HG02759 (cell line): ENCODE results near the gene CGB8.
"Not testable (repeated sequence)": the region's sequence is repeated elsewhere in the genome, so short reads cannot be mapped to it uniquely, and the experiment has no call there.

Experiments used
- ATAC-seq: cut with Tn5 transposase; IDR thresholded peaks from one replicate; pipeline ENCODE4 v1.9.1; 2021; ENCODE audit warnings: mild to moderate bottlenecking, moderate library complexity; ENCODE audit not compliant: unreplicated experiment

CGB8 gene

DNA sequence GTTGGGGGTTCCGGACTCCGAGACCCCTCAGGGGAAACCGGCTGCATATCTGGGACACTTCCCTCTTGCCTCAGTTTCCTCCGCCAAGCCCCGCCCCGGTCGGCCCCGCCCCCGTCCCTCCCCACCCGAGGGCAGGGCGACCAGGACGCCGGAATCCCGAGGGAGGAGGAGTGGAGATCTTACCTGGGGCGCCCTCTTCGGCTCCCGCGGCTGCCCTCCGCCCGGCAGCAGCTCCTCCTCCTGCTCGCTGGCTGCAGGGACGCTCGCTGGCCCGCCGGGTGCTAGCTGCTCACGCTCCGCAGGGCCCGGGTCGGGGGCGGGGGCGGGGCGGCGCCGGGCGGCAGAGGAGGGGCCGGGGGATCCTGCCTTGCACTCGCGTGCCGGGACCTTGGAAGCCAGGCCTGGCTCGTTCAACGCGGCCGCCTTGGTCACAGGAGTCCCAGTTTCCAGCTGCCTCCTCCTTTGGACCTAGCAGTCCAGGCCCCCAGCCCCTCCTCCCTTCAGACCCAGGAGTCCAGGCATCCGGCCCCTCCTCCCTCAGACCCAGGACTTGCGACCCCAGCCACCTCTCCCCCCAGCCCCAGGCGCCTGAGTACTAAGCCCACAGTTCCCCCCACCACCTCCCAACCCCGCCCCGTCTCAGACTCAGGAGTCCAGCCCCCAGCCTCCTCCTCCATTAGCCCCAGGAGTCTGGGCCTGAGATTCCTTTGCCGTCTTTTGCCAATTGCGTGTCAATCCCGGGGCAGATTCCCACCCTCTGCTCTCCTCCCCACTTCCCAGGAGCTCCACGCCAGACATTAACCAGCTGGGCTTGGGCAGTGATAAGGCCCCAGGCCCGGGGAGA, 16.1 kb upstream of the CGB8 start, which contains the start of gene NTF4:
Gene NTF4, minus strand, starts transcription at position 51 of the 844 bp plus-strand sequence. CDS start 2,821 bp downstream, outside the sequence.
- ATAC-seq, result no peak

DNA sequence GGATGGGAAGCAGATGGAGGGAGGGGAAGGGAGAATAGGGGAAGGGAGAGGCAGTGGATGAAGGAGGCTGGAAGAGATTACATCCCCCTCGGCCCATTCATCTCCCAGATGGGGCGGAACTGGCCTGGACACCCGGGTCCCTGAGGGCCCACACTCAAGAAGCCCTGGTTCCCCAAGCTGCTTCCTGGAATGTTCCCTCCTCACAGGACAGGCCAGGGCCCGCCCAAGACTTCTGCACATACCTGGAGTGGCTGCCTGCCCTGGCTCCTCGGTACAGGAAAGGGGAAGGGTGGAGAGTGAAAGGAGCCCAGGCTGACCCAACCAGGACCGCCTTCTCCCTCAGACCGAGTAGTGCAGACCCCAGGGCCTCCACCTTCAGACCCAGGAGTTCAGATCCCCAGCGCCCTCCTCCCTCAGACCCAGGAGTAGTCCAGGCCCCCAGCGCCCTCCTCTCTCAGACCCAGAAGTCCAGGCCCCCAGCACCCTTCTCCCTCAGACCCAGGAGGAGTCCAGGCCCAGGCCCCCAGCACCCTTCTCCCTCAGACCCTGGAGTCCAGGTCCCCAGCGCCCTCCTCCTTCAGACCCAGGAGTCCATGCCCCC, 15.2 kb upstream of the CGB8 start:
- ATAC-seq, result no peak

DNA sequence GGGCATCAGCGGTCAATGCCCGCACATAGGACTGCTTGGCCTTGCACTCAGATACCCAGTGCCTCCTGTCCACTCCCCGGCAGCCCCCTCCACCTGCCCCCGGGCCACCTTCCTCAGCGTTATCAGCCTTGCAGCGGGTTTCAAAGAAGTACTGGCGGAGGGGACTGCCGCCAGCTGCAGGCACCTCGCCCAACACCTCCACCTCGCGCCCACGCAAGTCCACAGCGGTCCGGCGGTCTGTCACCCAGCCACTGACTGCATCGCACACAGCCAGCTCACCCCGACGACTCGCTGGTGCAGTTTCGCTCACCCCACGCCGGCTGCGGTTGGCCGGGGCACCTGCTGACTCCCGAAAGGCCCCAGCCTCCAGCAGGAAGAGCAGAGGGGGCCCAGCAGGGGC, 12.5 kb upstream of the CGB8 start:
- no peak for ATAC-seq

DNA sequence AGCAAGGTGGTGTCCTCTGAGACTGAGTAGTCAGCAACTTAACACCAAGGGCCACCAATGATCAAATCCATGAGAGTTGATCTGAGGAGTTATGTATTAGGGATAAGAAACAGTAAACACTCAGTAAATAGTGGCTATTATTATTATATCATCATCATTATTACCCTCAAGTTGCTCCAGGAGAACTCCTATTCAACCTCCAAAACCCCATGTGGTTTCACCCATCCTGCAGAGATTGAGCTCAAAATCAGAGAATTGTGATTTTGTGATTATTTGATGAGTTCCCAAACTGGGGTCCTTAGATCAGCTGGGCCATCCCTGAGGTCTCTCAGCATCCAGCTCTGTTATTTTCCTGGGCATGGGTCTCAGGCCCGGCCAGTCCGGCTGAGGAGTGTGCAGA, 12.1 kb upstream of the CGB8 start:
- no peak for ATAC-seq

DNA sequence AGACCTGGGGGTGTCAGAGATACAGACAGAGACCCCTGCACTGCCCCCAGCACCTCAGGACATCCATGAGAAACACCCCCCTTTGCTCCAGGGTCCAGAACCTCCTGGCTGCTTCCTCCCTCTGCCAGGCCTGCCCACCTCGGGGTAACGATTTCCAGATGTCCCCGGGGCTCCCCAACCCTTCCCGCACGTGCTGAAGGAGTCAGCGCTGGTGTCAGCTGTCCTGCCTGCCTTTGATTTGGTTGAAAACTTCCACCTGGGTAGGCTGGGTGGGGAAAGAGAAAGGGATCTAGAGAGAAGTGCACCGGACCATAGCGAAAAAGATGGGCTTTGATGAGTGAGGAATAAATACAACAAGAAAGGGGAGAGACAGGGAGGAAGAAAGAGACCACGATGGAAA, 10.1 kb upstream of the CGB8 start:
- no peak for ATAC-seq

DNA sequence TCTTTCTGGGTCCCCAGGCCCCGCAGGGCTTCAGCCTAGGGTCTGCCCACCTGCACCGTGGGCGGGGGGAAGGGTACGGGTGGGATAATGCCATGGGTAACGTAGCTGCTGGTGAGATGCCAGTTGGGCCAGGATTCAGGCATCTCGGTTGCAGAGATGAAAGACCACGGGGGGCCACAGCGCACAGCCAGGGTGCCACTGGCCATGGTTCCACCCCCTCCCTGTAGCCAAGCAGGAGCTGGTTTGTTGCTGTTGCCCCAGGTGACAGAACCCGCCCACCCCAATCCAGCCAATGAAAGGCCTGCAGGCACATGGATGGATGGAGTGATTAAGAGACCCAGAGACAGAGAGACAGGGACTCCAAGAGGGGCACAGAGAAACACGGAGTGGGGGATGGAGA, 9.7 kb upstream of the CGB8 start:
- no peak for ATAC-seq

DNA sequence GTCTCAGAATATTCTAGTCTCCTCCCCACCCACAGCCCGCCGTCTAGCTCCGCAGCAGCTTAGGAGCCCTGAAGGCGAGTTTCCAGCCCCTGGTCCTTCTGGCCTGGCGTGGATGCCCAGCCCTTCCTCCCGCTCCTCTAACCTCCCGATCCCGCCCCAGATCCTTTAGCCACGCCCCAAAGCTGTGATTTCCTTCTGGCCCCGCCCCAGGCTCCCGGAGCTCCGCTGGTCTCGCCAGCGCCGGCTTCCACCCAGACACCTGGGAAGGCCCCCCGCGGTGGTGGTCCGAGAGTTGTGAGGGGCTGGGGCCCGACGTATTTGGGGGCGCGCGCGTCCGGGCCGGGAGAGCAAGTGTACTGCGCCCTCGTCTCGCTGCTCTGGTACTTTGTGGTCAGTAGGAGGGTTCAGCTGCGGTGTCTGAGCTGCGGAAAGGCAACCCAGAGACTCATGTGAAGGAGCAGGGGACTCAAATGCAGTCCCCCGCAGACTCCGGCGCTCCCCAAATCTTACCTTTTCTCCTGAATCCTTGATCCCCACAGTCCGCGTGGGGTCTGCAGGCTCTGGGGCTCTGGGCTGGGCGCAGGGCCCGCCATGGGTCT, 8.8 kb upstream of the CGB8 start, which contains the start of gene CGB7:
Gene CGB7, minus strand, starts transcription at position 114 of the 599 bp plus-strand sequence. CDS start 2,374 bp downstream, outside the sequence.
- ATAC-seq, result no peak

DNA sequence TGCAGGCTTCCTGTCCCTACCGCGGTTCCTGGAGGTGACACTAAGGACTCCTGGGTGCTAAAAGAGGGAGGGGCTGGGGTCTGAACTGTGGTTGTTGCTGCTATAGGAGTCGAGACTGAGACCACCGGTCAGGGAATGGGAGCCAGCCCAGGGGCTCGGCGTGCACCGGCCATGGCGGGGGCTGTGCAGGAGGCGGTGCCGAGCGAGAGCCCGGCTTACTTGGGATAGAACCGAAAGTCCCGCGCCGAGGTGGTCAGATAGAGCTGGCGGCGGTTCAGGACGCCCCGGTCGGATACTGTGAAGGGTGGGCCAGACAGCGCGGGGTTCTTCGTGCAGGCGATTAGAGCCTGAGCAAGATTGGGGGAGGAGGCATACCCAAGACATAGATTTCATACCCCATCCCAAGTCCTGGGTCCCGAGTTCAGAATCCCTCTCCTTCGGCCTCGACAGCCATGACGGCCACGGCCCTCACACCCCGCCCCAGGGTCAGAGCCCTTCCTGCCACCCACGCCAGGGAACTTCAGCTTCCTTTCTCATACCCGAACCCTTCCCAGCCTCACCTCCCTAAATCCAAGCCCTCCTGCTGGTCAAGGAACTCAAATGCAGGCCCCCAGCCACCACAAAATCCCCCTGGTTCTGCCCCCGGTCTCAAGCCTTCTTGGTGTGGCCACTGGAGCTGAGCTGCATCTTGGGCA, 8.1 kb upstream of the CGB8 start:
- ATAC-seq, result not testable (repeated sequence)

DNA sequence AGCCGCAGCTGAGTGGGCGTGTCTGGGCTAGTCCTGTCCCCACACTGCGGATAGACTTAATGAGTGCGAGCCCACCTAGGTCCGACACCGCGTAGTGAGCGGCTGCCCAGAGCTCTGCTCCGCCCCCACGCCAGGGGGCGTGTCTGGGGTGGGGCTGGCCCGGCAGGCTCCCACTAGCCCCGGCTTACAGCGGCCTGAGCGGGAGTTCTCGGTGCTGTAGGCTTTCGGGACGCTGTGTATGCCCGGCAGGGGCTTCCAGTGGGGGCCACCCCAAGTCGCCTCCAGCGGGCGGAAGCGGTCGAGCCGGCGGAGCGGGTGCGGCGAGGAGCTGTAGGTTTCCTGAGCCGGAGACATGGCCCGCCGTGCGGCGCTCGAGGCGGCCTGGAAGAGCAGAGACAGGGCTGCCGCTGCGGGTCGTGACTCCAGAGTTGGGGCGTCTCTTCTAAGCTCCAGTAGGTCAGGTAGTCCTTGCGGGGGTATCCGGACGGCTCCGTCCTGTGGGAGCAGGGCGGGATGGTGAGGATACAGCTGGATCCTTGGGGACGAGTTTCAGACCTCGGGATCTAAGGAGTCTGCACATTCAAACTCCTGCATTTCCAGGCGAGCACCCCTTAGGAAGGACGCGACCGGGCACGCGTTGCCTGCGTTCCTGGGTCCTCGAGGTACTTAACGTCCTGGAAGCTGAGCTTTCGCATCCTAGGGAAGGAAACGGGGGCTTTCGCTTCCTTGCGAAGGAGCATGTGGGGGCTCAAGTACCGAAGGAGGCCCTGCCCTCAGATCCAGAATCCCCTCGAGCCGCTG, 7.4 kb upstream of the CGB8 start:
- ATAC-seq, result no peak

DNA sequence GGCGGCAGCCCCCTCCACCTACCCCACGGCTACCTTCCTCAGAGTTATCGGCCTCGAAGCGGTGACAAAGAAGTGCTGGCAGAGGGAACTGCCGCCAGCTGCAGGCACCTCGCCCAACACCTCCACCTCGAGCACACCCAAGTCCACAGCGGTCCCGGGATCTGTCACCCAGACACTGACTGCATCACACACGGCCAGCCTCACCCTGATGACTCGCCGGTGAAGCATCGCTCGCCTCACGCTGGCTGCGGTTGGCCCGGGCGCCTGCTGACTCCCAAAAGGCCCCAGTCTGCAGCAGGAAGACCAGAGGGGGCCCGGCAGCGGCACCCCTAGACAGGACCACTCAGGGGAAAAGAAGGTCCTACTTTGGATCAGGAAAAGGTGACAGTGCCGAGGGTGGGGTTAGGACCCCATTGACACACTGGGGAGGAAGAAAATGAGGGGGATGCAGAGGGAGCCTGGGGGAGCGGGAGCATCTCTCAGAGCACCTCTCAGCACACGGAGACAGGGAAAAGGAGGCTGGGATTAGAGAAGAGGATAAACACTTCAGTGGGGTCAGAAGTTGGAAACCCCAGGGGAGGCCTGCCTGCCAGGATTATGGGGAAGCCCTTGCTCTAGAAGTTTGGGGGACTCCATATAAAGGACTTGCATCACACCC, 1.6 kb upstream of the CGB8 start:
- not testable (repeated sequence) for ATAC-seq

DNA sequence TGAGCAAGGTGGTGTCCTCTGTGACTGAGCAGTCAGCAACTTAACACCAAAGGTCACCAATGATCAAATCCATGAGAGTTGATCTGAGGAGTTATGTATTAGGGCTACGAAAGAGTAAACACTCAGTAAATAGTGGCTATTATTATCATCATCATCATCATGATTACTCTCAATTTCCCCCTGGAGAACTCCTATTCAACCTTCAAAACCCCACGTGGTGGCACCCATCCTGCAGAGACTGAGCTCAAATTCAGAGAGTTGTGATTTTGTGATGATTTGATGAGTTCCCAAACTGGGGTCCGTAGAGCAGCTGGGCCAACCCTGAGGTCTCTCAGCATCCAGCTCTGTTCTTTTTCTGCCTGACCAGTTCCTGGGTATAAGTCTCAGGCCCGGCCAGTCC, 923 bp upstream of the CGB8 start:
- ATAC-seq, result not testable (repeated sequence)

DNA sequence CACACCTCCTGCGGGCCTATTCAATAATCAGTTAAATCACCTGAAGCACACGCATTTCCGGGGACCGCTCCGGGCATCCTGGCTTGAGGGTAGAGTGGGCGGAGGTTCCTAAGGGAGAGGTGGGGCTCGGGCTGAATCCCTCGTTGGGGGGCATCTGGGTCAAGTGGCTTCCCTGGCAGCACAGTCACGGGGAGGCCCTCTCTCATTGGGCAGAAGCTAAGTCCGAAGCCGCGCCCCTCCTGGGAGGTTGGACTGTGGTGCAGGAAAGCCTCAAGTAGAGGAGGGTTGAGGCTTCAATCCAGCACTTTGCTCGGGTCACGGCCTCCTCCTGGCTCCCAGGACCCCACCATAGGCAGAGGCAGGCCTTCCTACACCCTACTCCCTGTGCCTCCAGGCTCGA, 5.4 kb downstream of the CGB8 start, which contains the start of gene CGB5:
Gene CGB5, plus strand, starts transcription at position 301 of the 400 bp plus-strand sequence. CDS start 362 bp downstream, outside the sequence.
- ATAC-seq, result not testable (repeated sequence)

DNA sequence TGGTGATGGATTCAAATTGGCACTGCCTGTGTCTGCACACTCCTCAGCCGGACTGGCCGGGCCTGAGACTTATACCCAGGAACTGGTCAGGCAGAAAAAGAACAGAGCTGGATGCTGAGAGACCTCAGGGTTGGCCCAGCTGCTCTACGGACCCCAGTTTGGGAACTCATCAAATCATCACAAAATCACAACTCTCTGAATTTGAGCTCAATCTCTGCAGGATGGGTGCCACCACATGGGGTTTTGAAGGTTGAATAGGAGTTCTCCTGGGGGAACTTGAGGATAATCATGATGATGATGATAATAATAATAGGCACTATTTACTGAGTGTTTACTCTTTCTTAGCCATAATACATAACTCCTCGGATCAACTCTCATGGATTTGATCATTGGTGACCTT, 6.2 kb downstream of the CGB8 start:
- not testable (repeated sequence) for ATAC-seq

DNA sequence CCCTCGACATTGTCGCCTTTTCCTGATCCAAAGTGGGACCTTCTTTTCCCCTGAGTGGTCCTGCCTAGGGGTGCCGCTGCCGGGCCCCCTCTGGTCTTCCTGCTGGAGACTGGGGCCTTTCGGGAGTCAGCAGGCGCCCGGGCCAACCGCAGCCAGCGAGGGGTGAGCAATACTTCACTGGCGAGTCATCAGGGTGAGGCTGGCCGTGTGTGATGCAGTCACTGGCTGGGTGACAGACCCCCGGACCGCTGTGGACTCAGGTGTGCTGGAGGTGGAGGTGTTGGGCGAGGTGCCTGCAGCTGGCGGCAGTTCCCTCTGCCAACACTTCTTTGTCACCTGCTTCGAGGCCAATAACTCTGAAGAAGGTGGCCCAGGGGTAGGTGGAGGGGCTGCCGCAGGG, 6.7 kb downstream of the CGB8 start:
- no peak for ATAC-seq

DNA sequence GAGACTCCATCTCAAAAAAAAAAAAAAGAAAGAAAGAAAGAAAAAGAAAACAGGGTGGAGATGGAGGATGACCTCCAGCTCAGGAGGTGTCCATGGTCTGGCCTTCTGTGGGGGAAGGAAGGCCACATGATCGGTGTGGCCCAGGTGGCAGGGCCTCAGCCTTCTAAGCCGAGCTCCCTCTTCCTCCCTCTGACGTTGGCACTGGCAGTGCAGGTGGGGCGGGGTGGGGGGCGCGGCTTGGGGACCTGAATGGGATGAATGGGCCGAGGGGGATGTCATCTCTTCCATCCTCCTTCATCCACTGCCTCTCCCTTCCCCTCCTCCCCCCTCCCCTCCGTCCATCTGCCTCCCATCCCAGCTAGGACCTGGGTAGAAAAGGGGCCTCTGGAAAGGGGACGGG, 9.2 kb downstream of the CGB8 start:
- not testable (repeated sequence) for ATAC-seq

DNA sequence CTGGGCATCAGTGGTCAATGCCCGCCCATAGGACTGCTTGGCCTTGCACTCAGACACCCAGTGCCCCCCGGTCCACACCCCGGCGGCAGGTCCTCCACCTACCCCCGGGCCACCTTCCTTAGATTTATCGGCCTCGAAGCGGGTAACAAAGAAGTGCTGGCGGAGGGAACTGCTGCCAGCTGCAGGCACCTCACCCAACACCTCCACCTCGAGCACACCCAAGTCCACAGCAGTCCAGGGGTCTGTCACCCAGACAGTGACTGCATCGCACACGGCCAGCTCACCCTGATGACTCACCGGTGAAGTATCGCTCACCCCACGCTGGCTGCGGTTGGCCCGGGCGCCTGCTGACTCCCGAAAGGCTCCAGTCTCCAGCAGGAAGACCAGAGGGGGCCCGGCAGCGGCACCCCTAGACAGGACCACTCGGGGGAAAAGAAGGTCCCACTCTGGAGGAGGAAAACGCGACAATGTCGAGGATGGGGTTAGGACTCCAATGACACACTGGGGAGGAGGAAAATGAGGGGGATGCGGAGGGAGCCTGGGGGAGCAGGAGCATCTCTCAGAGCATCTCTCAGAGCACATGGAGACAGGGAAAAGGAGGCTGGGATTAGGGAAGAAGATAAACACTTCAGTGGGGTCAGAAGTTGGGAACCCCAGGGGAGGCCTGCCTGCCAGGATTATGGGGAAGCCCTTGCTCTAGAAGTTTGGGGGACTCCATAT, 10.2 kb downstream of the CGB8 start:
- not testable (repeated sequence) for ATAC-seq

DNA sequence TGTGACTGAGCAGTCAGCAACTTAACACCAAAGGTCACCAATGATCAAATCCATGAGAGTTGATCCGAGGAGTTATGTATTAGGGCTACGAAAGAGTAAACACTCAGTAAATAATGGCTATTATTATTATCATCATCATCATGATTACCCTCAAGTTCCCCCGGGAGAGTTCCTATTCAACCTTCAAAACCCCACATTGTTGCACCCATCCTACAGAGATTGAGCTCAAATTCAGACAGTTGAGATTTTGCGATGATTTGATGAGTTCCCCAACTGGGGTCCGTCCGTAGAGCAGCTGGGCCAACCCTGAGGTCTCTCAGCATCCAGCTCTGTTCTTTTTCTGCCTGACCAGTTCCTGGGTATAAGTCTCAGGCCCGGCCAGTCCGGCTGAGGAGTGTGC, 10.8 kb downstream of the CGB8 start:
- ATAC-seq, result not testable (repeated sequence)

DNA sequence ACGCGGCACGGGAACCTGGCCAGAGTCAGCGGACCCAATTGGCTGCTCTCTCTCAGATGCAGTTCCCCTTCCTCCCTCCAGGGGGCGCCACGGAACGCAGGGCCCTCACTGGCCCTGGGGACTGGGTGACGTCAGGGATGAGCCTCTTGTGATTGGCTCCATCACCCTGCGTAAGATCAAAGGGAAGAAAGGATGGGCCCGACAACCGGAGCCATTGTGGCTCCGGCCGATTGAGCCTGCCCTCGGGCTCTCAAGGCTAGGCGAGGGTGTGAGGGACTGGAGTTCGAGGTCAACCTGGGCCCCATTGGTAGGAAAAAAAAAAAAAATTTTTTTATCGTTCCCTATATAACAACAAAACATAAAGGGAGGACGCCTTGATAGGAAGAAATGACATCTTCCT, 12.1 kb downstream of the CGB8 start, which contains the start of gene CGB1:
Gene CGB1, minus strand, starts transcription at position 81 of the 400 bp plus-strand sequence. CDS start 184 bp downstream, outside the sequence.
- ATAC-seq, result not testable (repeated sequence)
